ENCODE measurements around the gene SNAPIN.

DNA sequence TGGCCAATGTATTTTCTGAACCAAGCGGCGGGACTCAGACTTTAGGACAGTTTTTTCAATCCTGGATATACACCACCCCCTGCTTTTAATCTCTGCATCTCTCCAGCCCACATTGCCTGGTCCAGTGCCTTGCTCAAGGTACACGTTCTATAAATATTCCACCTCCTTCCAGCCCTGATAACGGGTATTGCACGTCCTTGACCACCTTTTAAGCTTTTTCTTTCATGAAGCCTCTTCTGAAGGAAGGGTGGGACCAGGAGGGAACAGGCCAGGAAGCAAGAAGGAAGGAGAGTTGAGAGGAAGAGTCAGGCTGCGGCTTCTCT is 49.0 kb upstream of the SNAPIN start:
- TF ChIP-seq, protein P1, sequence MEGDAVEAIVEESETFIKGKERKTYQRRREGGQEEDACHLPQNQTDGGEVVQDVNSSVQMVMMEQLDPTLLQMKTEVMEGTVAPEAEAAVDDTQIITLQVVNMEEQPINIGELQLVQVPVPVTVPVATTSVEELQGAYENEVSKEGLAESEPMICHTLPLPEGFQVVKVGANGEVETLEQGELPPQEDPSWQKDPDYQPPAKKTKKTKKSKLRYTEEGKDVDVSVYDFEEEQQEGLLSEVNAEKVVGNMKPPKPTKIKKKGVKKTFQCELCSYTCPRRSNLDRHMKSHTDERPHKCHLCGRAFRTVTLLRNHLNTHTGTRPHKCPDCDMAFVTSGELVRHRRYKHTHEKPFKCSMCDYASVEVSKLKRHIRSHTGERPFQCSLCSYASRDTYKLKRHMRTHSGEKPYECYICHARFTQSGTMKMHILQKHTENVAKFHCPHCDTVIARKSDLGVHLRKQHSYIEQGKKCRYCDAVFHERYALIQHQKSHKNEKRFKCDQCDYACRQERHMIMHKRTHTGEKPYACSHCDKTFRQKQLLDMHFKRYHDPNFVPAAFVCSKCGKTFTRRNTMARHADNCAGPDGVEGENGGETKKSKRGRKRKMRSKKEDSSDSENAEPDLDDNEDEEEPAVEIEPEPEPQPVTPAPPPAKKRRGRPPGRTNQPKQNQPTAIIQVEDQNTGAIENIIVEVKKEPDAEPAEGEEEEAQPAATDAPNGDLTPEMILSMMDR (IDR thresholded peaks at IDR 0.05) = no peak
- no peak for TF ChIP-seq EP300 (IDR thresholded peaks at IDR 0.05)

Data from gastroesophageal sphincter (tissue), 3 donors.